GM12873 (cell line): Measurements from ENCODE around the gene TNFRSF1A.

ENCODE experiments used
- TF ChIP-seq, protein P1 (sequence below): IDR thresholded peaks from 2 replicates; pipeline ENCODE4 v1.5.1; 2012; ENCODE audit warnings: low read depth, mild to moderate bottlenecking, moderate library complexity, low read length, control low read depth; ENCODE audit not compliant: insufficient read depth; ENCODE audit errors: missing control alignments

TNFRSF1A gene

GRCh38 chr12:6383572-6384498 is 42.0 kb upstream of the TNFRSF1A start, which contains the start of gene LTBR:
TSS of gene LTBR (plus strand) at chr12:6384162. CDS start at chr12:6384359, 197 bp downstream.
- TF ChIP-seq, protein P1, sequence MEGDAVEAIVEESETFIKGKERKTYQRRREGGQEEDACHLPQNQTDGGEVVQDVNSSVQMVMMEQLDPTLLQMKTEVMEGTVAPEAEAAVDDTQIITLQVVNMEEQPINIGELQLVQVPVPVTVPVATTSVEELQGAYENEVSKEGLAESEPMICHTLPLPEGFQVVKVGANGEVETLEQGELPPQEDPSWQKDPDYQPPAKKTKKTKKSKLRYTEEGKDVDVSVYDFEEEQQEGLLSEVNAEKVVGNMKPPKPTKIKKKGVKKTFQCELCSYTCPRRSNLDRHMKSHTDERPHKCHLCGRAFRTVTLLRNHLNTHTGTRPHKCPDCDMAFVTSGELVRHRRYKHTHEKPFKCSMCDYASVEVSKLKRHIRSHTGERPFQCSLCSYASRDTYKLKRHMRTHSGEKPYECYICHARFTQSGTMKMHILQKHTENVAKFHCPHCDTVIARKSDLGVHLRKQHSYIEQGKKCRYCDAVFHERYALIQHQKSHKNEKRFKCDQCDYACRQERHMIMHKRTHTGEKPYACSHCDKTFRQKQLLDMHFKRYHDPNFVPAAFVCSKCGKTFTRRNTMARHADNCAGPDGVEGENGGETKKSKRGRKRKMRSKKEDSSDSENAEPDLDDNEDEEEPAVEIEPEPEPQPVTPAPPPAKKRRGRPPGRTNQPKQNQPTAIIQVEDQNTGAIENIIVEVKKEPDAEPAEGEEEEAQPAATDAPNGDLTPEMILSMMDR = no peak

DNA sequence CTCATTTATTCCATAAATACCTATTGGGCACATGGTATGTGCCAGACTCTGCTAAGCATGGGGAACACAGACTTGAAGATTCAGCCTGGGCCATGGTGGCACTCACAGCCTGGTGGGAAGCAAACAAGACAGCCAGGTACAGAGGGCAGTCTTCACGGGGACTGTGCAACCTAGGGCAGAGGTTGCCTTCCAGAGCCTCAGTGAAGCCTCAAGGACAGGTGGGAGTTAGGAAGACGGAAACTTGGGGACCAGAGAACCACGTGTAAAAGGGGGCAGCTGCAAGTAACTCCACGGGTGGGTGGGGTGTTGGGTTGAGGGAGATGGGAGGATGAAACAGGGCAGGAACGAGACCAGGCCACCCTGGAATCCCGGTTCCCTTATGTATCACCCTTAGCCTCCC is 41.1 kb upstream of the TNFRSF1A start:
- TF ChIP-seq, protein P1 = no peak

DNA sequence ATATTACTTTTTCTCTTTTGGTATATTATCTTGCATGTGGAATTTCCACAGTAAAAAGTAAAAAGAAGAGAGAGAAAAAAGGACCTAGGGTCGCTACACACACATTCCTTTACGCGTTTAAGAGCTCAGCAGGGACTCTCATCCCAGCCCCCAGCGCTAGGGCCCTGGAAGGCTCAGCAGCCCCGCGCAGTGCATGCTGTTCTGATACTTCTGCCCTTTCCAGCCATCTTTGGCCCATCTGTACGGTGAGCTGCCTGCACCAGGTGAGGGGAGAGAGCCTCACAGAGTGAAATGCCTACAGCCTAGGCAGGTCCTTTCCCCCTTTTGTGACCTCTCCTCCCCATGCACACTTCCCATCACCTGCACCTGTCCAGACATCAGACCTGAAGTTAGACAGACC is 40.5 kb upstream of the TNFRSF1A start:
- TF ChIP-seq, protein P1 = no peak

DNA sequence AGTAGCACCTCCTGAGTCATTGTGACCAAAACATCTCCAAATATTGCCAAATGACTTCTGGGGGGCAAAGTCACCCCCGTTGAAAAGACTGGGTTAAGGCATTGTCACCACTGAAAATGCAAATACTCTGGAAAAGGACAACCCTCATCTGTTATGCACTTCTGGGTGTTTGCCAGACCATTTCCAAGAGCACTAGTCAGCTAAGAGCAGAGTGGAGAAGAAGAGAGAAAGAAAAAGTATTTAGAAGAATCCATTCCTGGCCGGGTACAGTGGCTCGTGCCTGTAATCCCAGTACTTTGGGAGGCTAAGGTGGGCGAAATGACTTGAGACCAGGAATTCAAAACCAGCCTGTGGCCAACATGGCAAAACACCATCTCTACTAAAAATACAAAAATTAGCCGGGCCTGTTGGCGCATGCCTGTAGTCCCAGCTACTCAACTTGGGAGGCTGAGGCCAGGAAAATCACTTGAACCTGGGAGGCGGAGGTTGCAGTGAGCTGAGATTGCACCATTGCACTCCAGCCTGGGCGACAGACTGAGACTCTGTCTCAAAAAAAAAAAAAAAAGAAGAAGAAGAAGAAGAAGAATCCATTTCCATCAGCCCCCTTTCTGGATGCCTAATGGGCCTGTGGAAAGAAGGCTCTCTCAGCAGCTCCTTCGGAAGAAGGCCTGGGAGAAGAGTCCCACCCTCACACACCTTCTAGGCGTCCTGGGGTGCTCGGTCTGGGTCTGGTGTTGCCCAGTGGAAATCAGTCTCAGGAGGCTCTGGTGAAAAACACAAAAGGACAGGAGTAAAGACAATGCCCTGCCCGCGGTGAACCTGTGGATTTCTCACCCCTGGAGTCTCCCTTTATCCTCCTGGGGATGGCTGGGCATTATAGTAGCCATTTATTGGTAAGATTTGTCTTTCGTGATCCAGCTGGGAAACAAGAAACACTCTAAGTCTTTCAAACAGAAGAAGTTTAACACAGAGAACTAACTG is 38.6 kb upstream of the TNFRSF1A start:
- TF ChIP-seq, protein P1 = no peak

DNA sequence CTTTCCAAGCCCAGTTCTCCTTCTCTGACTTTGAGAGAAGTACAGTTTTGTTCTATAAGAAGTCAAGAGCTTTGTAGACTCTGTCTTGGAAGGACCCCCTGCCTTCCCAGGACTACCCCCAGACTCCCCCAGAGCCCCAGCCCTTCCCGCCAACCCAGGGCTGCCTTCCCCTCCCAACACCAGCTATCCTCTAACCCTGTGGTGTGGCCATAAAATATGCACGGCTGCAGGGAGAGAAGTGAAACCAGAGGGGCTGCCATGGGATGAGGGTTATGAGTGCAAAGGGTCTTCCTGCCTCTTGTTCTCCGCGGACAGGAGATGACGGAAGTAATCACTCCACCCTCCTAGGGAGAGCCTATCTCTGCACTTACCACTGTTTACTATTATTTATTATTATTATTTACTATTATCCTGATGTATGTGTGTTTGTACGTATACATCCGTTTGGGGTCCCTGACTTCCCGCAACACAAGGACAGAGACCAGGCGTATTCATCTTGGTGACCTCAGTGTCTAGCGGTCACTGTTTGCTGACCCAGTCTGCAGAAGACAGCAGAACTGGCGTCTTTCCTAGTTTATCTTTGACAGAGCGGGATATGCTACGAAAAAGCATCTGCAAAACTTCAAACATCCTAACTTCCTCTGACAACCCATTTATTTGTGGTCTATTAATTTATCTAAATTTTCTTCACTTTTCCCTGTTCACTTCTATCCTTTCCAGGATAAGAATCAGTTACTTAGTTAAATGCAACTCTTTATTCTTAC is 37.0 kb upstream of the TNFRSF1A start:
- TF ChIP-seq, protein P1 = no peak

GRCh38 chr12:6377667-6377994 is 35.8 kb upstream of the TNFRSF1A start:
- TF ChIP-seq, protein P1 = no peak
